Upper lobe of left lung (tissue), 4 donors: Measurements from ENCODE around the gene TM7SF3.

Experiments
- CTCF ChIP-seq, 6 experiments: fragments of 450-650 bp in 4 of 6; fragments of 200-600 bp in 2 of 6; sonication (generic) in 2 of 6; IDR thresholded peaks; one replicate each; pipeline ENCODE4 v1.5.1; 2016 to 2019; ENCODE audit warnings: antibody characterized with exemption in 6 of 6
- EP300 ChIP-seq, 4 donors: sonication (generic); formaldehyde crosslinking; IDR thresholded peaks; one replicate each; pipeline ENCODE4 v1.5.1; 2017; ENCODE audit warnings: antibody characterized with exemption in 4 of 4, control low read depth in 2 of 4
- POLR2A ChIP-seq, 4 donors: fragments of 450-650 bp; IDR thresholded peaks; one replicate each; pipeline ENCODE4 v1.5.1; 2016 to 2017; ENCODE audit warnings: antibody characterized with exemption in 4 of 4, mild to moderate bottlenecking in 2 of 4
- POLR2AphosphoS5 ChIP-seq, 2 donors: sonication (generic); formaldehyde crosslinking; IDR thresholded peaks; one replicate each; pipeline ENCODE4 v1.5.1; 2017; ENCODE audit warnings: antibody characterized with exemption in 2 of 2

GRCh38 chr12:26994109-26994508 lies 20.1 kb downstream of the TM7SF3 start:
- TF ChIP-seq CTCF (IDR thresholded peaks at IDR 0.05): no peak
- TF ChIP-seq POLR2AphosphoS5 (IDR thresholded peaks at IDR 0.05): no peak
- no peak for TF ChIP-seq POLR2A (IDR thresholded peaks at IDR 0.05)
- TF ChIP-seq EP300 (IDR thresholded peaks at IDR 0.05): no peak
